Mesenchymal stem cell (in vitro differentiated cells and primary cell): ENCODE data around the gene RFTN1.

Experiments used
- DNase-seq: peaks from one replicate; pipeline ENCODE4 v3.0.0-alpha.2; 2013
- H2AFZ ChIP-seq: one replicate; pipeline ENCODE4 v1.6.1; 2013; ENCODE audit warnings: low read depth, mild to moderate bottlenecking, control low read depth, inconsistent platforms, low read length, moderate library complexity
- H2AK5ac ChIP-seq: 2 replicates; pipeline ENCODE4 v1.6.1; 2013; ENCODE audit warnings: low read length, moderate library complexity, mild to moderate bottlenecking, inconsistent platforms; ENCODE audit not compliant: severe bottlenecking
- H2BK120ac ChIP-seq: one replicate; pipeline ENCODE4 v1.6.1; 2013; ENCODE audit warnings: low read depth, mild to moderate bottlenecking, inconsistent platforms, low read length, moderate library complexity
- H2BK12ac ChIP-seq, 2 experiments: one replicate each; pipeline ENCODE4 v1.6.1; 2013; ENCODE audit warnings: inconsistent platforms in 2 of 2, low read length in 2 of 2, mild to moderate bottlenecking in 2 of 2, moderate library complexity in 2 of 2, control low read depth in 1 of 2
- H2BK15ac ChIP-seq: one replicate; pipeline ENCODE4 v1.6.1; 2013; ENCODE audit warnings: mild to moderate bottlenecking, low read depth, inconsistent platforms; ENCODE audit not compliant: poor library complexity, severe bottlenecking
- H2BK5ac ChIP-seq: 2 replicates; pipeline ENCODE4 v1.6.1; 2013; ENCODE audit warnings: low read depth, mild to moderate bottlenecking, low read length, control low read depth, inconsistent platforms; ENCODE audit not compliant: poor library complexity, severe bottlenecking
- H3K14ac ChIP-seq, 2 experiments: one replicate each; pipeline ENCODE4 v1.6.1; 2013; ENCODE audit warnings: inconsistent platforms in 2 of 2, low read length in 2 of 2, control low read depth in 1 of 2, mild to moderate bottlenecking in 1 of 2, moderate library complexity in 1 of 2
- H3K18ac ChIP-seq, 2 experiments: one replicate each; pipeline ENCODE4 v1.6.1; 2013; ENCODE audit warnings: inconsistent platforms in 2 of 2, low read length in 2 of 2, control low read depth in 1 of 2, low read depth in 1 of 2, mild to moderate bottlenecking in 1 of 2
- H3K23ac ChIP-seq, 2 experiments: one replicate each; pipeline ENCODE4 v1.6.1; 2013; ENCODE audit warnings: inconsistent platforms in 2 of 2, low read length in 2 of 2, mild to moderate bottlenecking in 2 of 2, moderate library complexity in 2 of 2, control low read depth in 1 of 2
- H3K27ac ChIP-seq: 2 replicates; pipeline ENCODE4 v1.5.1; 2013; ENCODE audit warnings: mild to moderate bottlenecking, moderate library complexity, low read length, control low read depth, inconsistent platforms; ENCODE audit not compliant: poor library complexity, severe bottlenecking
- H3K27me3 ChIP-seq, 2 experiments: 2 replicates each; pipeline versions ENCODE4 v1.6.1 to v1.7.0; 2013; ENCODE audit warnings: low read length in 2 of 2, mild to moderate bottlenecking in 2 of 2, moderate library complexity in 2 of 2, control low read depth in 1 of 2, inconsistent platforms in 1 of 2; ENCODE audit not compliant: control insufficient read depth in 1 of 2, insufficient read depth in 1 of 2
- H3K36me3 ChIP-seq, 2 experiments: 2 replicates each; pipeline versions ENCODE4 v1.6.1 to v1.7.0; 2013; ENCODE audit warnings: low read length in 2 of 2, control low read depth in 1 of 2, inconsistent platforms in 1 of 2, low read depth in 1 of 2, mild to moderate bottlenecking in 1 of 2; ENCODE audit not compliant: insufficient read depth in 2 of 2, control insufficient read depth in 1 of 2
- H3K4ac ChIP-seq, 2 experiments: one replicate each; pipeline ENCODE4 v1.6.1; 2013; ENCODE audit warnings: inconsistent platforms in 2 of 2, low read length in 2 of 2, mild to moderate bottlenecking in 2 of 2, moderate library complexity in 2 of 2, control low read depth in 1 of 2, low read depth in 1 of 2
- H3K4me1 ChIP-seq: 2 replicates; pipeline ENCODE4 v1.6.1; 2013; ENCODE audit warnings: low read depth, low read length, control low read depth; ENCODE audit not compliant: control insufficient read depth, insufficient read depth
- H3K4me2 ChIP-seq: 2 replicates; pipeline ENCODE4 v1.6.1; 2013; ENCODE audit warnings: low read length, mild to moderate bottlenecking, inconsistent platforms; ENCODE audit not compliant: poor library complexity, severe bottlenecking
- H3K4me3 ChIP-seq, 2 experiments: 2 replicates each; pipeline versions ENCODE4 v1.5.1 to v1.7.0; 2013; ENCODE audit warnings: low read length in 2 of 2, mild to moderate bottlenecking in 2 of 2, control low read depth in 1 of 2, low read depth in 1 of 2; ENCODE audit not compliant: insufficient read depth in 1 of 2
- H3K79me1 ChIP-seq: replicated peaks from 2 replicates; pipeline ENCODE4 v1.6.1; 2013; ENCODE audit warnings: mild to moderate bottlenecking, control low read depth, low read length, inconsistent platforms; ENCODE audit not compliant: poor library complexity, severe bottlenecking
- H3K9ac ChIP-seq: 2 replicates; pipeline ENCODE4 v1.7.0; 2013; ENCODE audit warnings: mild to moderate bottlenecking, low read length, moderate library complexity
- H3K9me3 ChIP-seq: 2 replicates; pipeline ENCODE4 v1.7.0; 2013; ENCODE audit warnings: mild to moderate bottlenecking, low read length; ENCODE audit not compliant: control insufficient read depth
- H4K8ac ChIP-seq: one replicate; pipeline ENCODE4 v1.6.1; 2013; ENCODE audit warnings: inconsistent platforms, mild to moderate bottlenecking, low read length, moderate library complexity
- H4K91ac ChIP-seq: one replicate; pipeline ENCODE4 v1.6.1; 2013; ENCODE audit warnings: mild to moderate bottlenecking, low read length, inconsistent platforms
- WGBS: methylation state at CpG from one replicate; pipeline ENCODE4 v1.1.7; 2013; ENCODE audit warnings: mixed read lengths; 5-methylcytosine and 5-hydroxymethylcytosine counted together

Gene RFTN1

DNA sequence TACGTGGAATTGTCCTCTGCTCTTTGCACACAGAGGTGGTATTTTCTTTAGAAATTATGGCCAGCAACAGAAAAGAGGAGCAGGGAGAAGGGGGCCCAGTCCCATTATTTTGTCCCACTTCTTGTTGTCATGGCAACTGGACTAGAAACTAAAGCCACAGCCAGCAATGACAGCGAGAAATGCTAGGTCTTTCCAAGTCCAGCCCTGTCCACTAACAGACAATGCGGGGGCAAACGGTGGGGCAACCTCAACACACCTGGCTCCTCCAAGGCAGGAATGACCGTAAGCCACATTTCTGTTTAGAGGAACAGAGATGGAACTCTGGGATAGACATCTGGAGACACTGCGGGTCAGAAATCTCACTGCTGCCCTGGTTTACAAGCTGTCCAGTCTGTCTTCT, 107.3 kb downstream of the RFTN1 start:
- Histone ChIP-seq H3K23ac (no peak overlapping the region), H2AK5ac (peak overlapping the region; percentile 22), H3K9me3 (no peaks in the 10 kb centered on the region), H3K4me1 (peaks cover 25% of the 10 kb centered on the region), H3K27me3 (no peaks in the 10 kb centered on the region), H3K9ac (no peak overlapping the region), H4K91ac (no peak overlapping the region), H4K8ac (no peak overlapping the region), H3K4ac (no peak overlapping the region), H3K36me3 (peaks cover 19 to 23% of the 10 kb centered on the region in 2 experiments), H3K14ac (no peak overlapping the region), H2BK120ac (no peak overlapping the region), H3K4me2 (no peak overlapping the region), H3K79me1 (peaks cover 31% of the 10 kb centered on the region), H3K27ac (no peak overlapping the region), H2BK5ac (no peak overlapping the region), H2AFZ (no peak overlapping the region), H3K4me3 (no peak overlapping the region), H2BK15ac (no peak overlapping the region), H2BK12ac (no peak overlapping the region), H3K18ac (no peak overlapping the region)
- no peak for DNase-seq
- 87% methylated on average over 6 of the region's 6 CpGs for WGBS

DNA sequence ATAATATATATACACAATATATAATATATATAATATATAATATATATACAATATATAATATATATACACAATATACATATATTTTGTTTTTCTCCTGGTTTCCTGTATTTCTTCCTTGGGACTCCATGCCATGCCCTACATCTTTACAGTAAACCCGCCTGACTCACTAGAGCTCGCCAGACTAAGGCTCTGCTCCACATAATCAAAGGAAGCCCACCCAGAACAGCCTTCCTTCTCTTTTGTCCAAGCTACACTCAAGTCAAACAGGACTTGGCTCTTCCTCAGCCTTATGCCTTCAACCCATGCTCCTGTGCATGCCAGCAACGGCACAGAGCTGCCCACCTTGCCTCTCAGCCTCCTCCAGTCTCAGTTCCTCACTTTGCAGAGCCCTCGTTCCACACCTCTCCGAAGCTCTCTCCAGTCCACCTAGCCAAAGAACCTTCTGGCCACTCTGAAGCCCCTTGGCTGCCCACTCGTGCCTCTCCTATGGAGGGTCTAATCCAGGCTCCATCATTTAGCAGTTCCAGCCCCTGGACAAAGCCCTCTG, 109.1 kb downstream of the RFTN1 start:
- no peak overlapping the region for H3K4me3 ChIP-seq
- no peak overlapping the region for H3K14ac ChIP-seq
- WGBS, result 97% methylated on average over 6 of the region's 6 CpGs

DNA sequence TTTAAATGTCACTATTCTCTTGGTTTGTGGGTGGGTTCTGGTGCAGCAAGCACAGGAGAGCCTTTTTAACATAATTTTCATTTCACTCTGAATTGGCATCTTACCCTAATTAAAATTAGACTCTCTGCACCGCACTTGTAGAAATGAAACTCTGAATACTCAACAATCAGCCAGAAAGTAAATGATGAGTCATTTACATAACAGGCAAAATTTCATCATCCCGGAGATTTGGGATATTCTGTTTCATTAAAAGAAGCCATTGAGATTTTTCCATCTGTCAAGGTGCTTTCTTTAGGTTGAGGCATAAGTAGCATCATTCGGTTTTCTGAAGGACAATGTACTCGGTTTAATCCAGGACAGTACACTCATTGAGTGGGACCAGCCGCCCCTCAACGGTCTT, 111.0 kb downstream of the RFTN1 start:
- H2AK5ac ChIP-seq, result no peak overlapping the region
- no peak overlapping the region for H3K4ac ChIP-seq
- no peak overlapping the region for H3K14ac ChIP-seq
- no peak overlapping the region for H4K8ac ChIP-seq
- no peak overlapping the region for H3K27ac ChIP-seq
- over 99% methylated on average over 6 of the region's 6 CpGs for WGBS
- H2BK15ac ChIP-seq, result no peak overlapping the region
- H3K36me3 ChIP-seq, result peaks cover 5 to 16% of the 10 kb centered on the region in 2 experiments
- H2AFZ ChIP-seq, result no peak overlapping the region
- H3K4me2 ChIP-seq, result no peak overlapping the region
- H3K23ac ChIP-seq, result no peak overlapping the region
- H3K4me1 ChIP-seq, result peaks cover 35% of the 10 kb centered on the region
- no peak overlapping the region for H2BK5ac ChIP-seq
- H2BK12ac ChIP-seq, result peak overlapping the region in 1 of 2 experiments; percentile 65
- H3K4me3 ChIP-seq, result peak overlapping the region in 1 of 2 experiments; percentile 49
- H3K79me1 ChIP-seq, result peaks cover 37% of the 10 kb centered on the region
- no peak overlapping the region for H3K9ac ChIP-seq
- no peak overlapping the region for H2BK120ac ChIP-seq
- H3K9me3 ChIP-seq, result no peaks in the 10 kb centered on the region
- peak overlapping the region in 1 of 2 experiments; percentile 12 for H3K18ac ChIP-seq
- no peaks in the 10 kb centered on the region for H3K27me3 ChIP-seq
- no peak overlapping the region for H4K91ac ChIP-seq
- DNase-seq, result peak; percentile 62

More for the DNA sequence above, 109.1 kb downstream of the RFTN1 start:
- Histone ChIP-seq H2BK120ac (no peak overlapping the region), H2BK15ac (peak overlapping the region; percentile 4), H3K18ac (no peak overlapping the region), H3K4me2 (no peak overlapping the region), H3K27ac (no peak overlapping the region), H3K4ac (no peak overlapping the region), H2AFZ (no peak overlapping the region), H3K27me3 (no peaks in the 10 kb centered on the region), H3K23ac (no peak overlapping the region), H2AK5ac (no peak overlapping the region), H4K91ac (no peak overlapping the region), H4K8ac (no peak overlapping the region), H3K9me3 (no peaks in the 10 kb centered on the region), H3K79me1 (peaks cover 38% of the 10 kb centered on the region), H3K4me1 (peaks cover 32% of the 10 kb centered on the region), H3K36me3 (peaks cover 19 to 23% of the 10 kb centered on the region in 2 experiments), H3K9ac (no peak overlapping the region), H2BK12ac (no peak overlapping the region), H2BK5ac (no peak overlapping the region)
- DNase-seq, result no peak

DNA sequence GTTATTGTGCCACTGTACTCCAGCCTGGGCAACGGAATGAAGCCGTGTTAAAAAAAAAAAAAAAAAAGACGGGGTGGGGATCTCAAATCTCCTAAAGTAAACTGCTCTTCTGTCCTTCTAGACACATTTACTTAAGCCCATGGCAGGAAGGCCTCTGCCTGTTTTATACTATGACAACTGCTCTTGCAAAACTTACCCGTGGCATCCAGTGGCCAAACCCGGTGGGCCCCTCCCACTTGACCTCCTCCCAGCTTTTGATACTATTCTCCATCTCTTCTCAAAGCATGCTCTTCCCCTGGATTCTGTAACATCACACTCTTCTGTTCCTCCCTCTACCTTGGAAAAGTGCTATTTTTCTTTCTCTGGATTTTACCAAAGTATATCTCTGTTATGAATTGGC, 112.2 kb downstream of the RFTN1 start:
- H3K4me2 ChIP-seq, result no peak overlapping the region
- no peak overlapping the region for H2BK120ac ChIP-seq
- H4K91ac ChIP-seq, result no peak overlapping the region
- no peaks in the 10 kb centered on the region for H3K9me3 ChIP-seq
- no peak overlapping the region for H2BK15ac ChIP-seq
- H3K79me1 ChIP-seq, result peaks cover 37% of the 10 kb centered on the region
- H3K36me3 ChIP-seq, result peaks cover 4 to 16% of the 10 kb centered on the region in 2 experiments
- H3K27me3 ChIP-seq, result no peaks in the 10 kb centered on the region
- WGBS, result 91% methylated on average over 5 of the region's 5 CpGs
- H2AK5ac ChIP-seq, result peak overlapping the region; percentile 62
- H3K27ac ChIP-seq, result no peak overlapping the region
- no peak overlapping the region for H3K9ac ChIP-seq
- no peak overlapping the region for H3K18ac ChIP-seq
- H3K4ac ChIP-seq, result no peak overlapping the region
- no peak overlapping the region for H3K4me3 ChIP-seq
- no peak overlapping the region for H3K14ac ChIP-seq
- no peak overlapping the region for H2AFZ ChIP-seq
- H3K23ac ChIP-seq, result no peak overlapping the region
- H4K8ac ChIP-seq, result peak overlapping the region; percentile 31
- H3K4me1 ChIP-seq, result peaks cover 31% of the 10 kb centered on the region
- H2BK5ac ChIP-seq, result no peak overlapping the region
- DNase-seq, result no peak
- H2BK12ac ChIP-seq, result no peak overlapping the region
